Breast epithelium (tissue), 4 donors: ENCODE measurements around the gene RAMP3. TPM values are rescaled to one million over a fixed set of nuclear protein-coding genes. Genes with fewer than 3 reads are reported as not detected.
A peak's percentile ranks its signal among the peaks of the same experiment; 100 is the strongest.

ENCODE experiments used
- DNase-seq, 2 donors: peaks; one replicate each; pipeline ENCODE4 v3.0.0-alpha.2; 2019; ENCODE audit warnings: low spot score in 2 of 2
- H3K27ac ChIP-seq, 2 donors: fragments of 200-600 bp; sonication (generic) in 1 of 2; one replicate each; pipeline ENCODE4 v1.5.1; 2016 to 2019; ENCODE audit warnings: mild to moderate bottlenecking in 1 of 2
- H3K27me3 ChIP-seq, 2 donors: fragments of 200-600 bp; sonication (generic) in 1 of 2; one replicate each; pipeline versions ENCODE4 v1.5.1 to v1.6.0; 2017 to 2019; ENCODE audit warnings: control low read depth in 1 of 2, mild to moderate bottlenecking in 1 of 2
- H3K36me3 ChIP-seq: fragments of 200-600 bp; one replicate; pipeline ENCODE4 v1.5.1; 2019
- H3K4me1 ChIP-seq, 2 donors: fragments of 200-600 bp; sonication (generic); one replicate each; pipeline ENCODE4 v1.5.1; 2016 to 2019; ENCODE audit warnings: control low read depth in 1 of 2
- H3K4me3 ChIP-seq, 3 donors: fragments of 200-600 bp; sonication (generic); 1 replicate in 2 of 3; 2 replicates in 1 of 3; pipeline ENCODE4 v1.5.1; 2016 to 2019; ENCODE audit warnings: mild to moderate bottlenecking in 3 of 3, moderate library complexity in 2 of 3
- H3K9me3 ChIP-seq, 2 donors: fragments of 200-600 bp; sonication (generic) in 1 of 2; one replicate each; pipeline ENCODE4 v1.5.1; 2016 to 2019; ENCODE audit warnings: control low read depth in 1 of 2
- CTCF ChIP-seq, 3 donors: fragments of 450-650 bp; IDR thresholded peaks; one replicate each; pipeline ENCODE4 v1.5.1; 2016 to 2017; ENCODE audit warnings: antibody characterized with exemption in 3 of 3, mild to moderate bottlenecking in 3 of 3, moderate library complexity in 3 of 3
- POLR2A ChIP-seq: fragments of 450-650 bp; IDR thresholded peaks from one replicate; pipeline ENCODE4 v1.6.1; 2016; ENCODE audit warnings: antibody characterized with exemption, mild to moderate bottlenecking, moderate library complexity
- POLR2AphosphoS5 ChIP-seq, 3 donors: sonication (generic); formaldehyde crosslinking; IDR thresholded peaks; one replicate each; pipeline ENCODE4 v1.6.1; 2017; ENCODE audit warnings: antibody characterized with exemption in 3 of 3
- intact Hi-C: fragments of 100-400 bp; cut with DNase I; formaldehyde crosslinking; loops from one replicate; pipeline ENCODE4 v1.15.1; 2023; ENCODE audit warnings: low total_unique reads
- total RNA-seq, 3 donors: library from RNA; depleted of rRNA; stranded (reverse); fragments of >200 nt; gene quantifications; one replicate each; pipeline ENCODE4 v1.1.0, GENCODE V29; 2016

RAMP3 gene
- total RNA-seq, 3 donors from 2014 or later = 11.7 to 103 (median 76.8) TPM

GRCh38 chr7:45131891-45132290 lies 25.7 kb upstream of the RAMP3 start:
- Histone ChIP-seq H3K4me3 (no peak overlapping the region), H3K27me3 (peaks cover 0 to 5% of the 10 kb centered on the region in 2 donors), H3K9me3 (no peaks in the 10 kb centered on the region), H3K4me1 (no peaks in the 10 kb centered on the region), H3K27ac (no peak overlapping the region), H3K36me3 (no peaks in the 10 kb centered on the region)
- no peak for TF ChIP-seq CTCF (IDR thresholded peaks at IDR 0.05)
- TF ChIP-seq POLR2A = no peak
- no peak for TF ChIP-seq POLR2AphosphoS5 (IDR thresholded peaks at IDR 0.05)
- no peak for DNase-seq
- intact Hi-C loops = no loop called here

DNA sequence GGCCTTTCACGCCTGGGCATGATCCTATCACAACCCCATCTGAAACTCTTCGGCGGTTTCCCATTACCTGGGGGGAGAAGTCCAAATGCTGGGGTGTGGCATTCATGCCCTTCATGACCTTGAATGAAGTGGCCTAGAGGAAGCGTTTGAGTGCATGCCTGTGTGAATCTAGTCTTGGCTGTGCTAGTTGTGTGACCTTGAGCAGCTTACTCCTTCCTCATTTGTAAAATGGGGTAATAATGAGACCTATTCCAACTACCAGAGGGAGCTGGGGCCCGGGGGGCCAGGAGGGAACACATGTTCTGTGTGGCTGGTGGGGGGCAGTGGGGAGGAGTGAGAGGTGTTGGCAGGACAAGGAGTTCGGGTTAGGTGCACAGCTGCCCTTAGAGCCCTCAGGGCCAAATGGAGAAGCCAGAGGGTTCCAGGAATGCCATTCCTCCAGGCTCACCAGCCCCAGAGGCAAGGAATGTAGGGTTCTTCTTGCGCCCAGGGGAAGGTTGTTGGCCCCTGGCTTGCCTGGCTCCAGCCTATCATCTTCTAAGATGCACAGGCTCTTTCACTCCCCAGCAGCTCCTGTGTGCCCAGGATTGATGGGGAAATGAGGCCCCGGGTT lies 24.8 kb upstream of the RAMP3 start:
- Histone ChIP-seq H3K27me3 (peaks cover 0 to 5% of the 10 kb centered on the region in 2 donors), H3K36me3 (no peaks in the 10 kb centered on the region), H3K9me3 (no peaks in the 10 kb centered on the region), H3K4me1 (no peaks in the 10 kb centered on the region), H3K27ac (no peak overlapping the region), H3K4me3 (no peak overlapping the region)
- TF ChIP-seq CTCF (IDR thresholded peaks at IDR 0.05) = no peak
- no peak for TF ChIP-seq POLR2A
- TF ChIP-seq POLR2AphosphoS5 (IDR thresholded peaks at IDR 0.05) = no peak
- no peak for DNase-seq
- intact Hi-C loops = no loop called here

- Histone ChIP-seq H3K36me3 (no peaks in the 10 kb centered on the region), H3K4me1 (no peaks in the 10 kb centered on the region), H3K27me3 (peaks cover 0 to 5% of the 10 kb centered on the region in 2 donors), H3K4me3 (no peak overlapping the region), H3K27ac (no peak overlapping the region), H3K9me3 (no peaks in the 10 kb centered on the region)
- no peak for TF ChIP-seq POLR2AphosphoS5 (IDR thresholded peaks at IDR 0.05)
- no peak for TF ChIP-seq CTCF (IDR thresholded peaks at IDR 0.05)
- no peak for TF ChIP-seq POLR2A
- DNase-seq = no peak
- intact Hi-C loops = no loop called here
These were observed 24.2 kb upstream of the RAMP3 start for GRCh38 chr7:45133352-45133751.

DNA sequence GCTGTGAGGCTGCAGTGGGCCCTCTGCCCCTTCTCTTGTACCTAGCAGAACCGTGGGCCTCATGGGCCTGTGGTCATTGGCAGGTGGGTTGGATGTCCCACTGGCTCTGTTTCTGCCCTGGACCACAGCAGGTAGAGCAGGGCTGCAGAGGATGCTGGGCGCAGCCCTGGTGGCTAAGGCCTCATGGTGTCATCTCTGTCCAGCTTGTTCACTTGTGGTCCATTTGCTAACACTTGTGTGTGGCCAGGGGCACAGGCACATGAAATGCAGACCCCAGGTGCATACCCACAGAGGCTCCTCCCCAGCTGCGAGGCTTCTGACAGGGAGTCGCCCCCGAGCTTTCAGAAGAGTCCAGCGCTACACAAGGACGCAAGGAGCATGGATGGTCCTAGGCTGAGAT lies 23.7 kb upstream of the RAMP3 start:
- DNase-seq = no peak
- Histone ChIP-seq H3K4me1 (no peaks in the 10 kb centered on the region), H3K27me3 (peaks cover 0 to 5% of the 10 kb centered on the region in 2 donors), H3K36me3 (no peaks in the 10 kb centered on the region), H3K9me3 (no peaks in the 10 kb centered on the region), H3K27ac (no peak overlapping the region), H3K4me3 (no peak overlapping the region)
- TF ChIP-seq CTCF (IDR thresholded peaks at IDR 0.05) (no peak), POLR2AphosphoS5 (IDR thresholded peaks at IDR 0.05) (no peak), POLR2A (no peak)
- intact Hi-C loops = no loop called here

GRCh38 chr7:45136106-45137060 lies 21.2 kb upstream of the RAMP3 start:
- DNase-seq = peak in 1 of 2 donors; percentile 34
- peaks cover 0 to 5% of the 10 kb centered on the region in 2 donors for H3K27me3 ChIP-seq
- TF ChIP-seq POLR2AphosphoS5 (IDR thresholded peaks at IDR 0.05) (no peak), CTCF (IDR thresholded peaks at IDR 0.05) (peak; percentile 26 to 89 (median 77))
- intact Hi-C loops = no loop called here
- no peak overlapping the region for H3K27ac ChIP-seq
- no peaks in the 10 kb centered on the region for H3K9me3 ChIP-seq
- no peaks in the 10 kb centered on the region for H3K36me3 ChIP-seq
- H3K4me1 ChIP-seq = no peaks in the 10 kb centered on the region
- H3K4me3 ChIP-seq = no peak overlapping the region
